Liver (tissue), 2 donors: ENCODE data around the gene TRIM26.

Experiments
- EGR1 ChIP-seq, 2 donors: IDR thresholded peaks; 2 replicates each; pipeline ENCODE4 v1.6.1; 2016 to 2018; ENCODE audit warnings: antibody characterized with exemption in 2 of 2, low read depth in 2 of 2
- HNF4A ChIP-seq, 2 donors: conservative IDR thresholded peaks; 2 replicates each; pipeline ENCODE4 v1.6.1; 2016; ENCODE audit warnings: antibody characterized with exemption in 2 of 2, mild to moderate bottlenecking in 2 of 2
- SP1 ChIP-seq: IDR thresholded peaks from 2 replicates; pipeline ENCODE4 v1.6.1; 2018; ENCODE audit warnings: antibody characterized with exemption, mild to moderate bottlenecking
- YY1 ChIP-seq: IDR thresholded peaks from 2 replicates; pipeline ENCODE4 v1.6.1; 2016; ENCODE audit warnings: antibody characterized with exemption, mild to moderate bottlenecking
- donor health status: healthy.

GRCh38 chr6:30180145-30180544 is 33.1 kb downstream of the TRIM26 start:
- TF ChIP-seq SP1 (no peak), HNF4A (conservative IDR thresholded peaks at IDR 0.05) (no peak), YY1 (no peak), EGR1 (IDR thresholded peaks at IDR 0.05; ENCODE audit: low read depth in 2 of 2) (no peak)
